ENCODE measurements around the gene PRDM15.

Gene PRDM15

GRCh38 chr21:41913230-41913629 lies 34.1 kb upstream of the PRDM15 start:
- H3K4me3 ChIP-seq (ENCODE audit: control insufficient read depth, low read depth, low read length), result no peak overlapping the region
- DNase-seq (ENCODE audit: low read depth), result no peak
- TF ChIP-seq, protein P1, sequence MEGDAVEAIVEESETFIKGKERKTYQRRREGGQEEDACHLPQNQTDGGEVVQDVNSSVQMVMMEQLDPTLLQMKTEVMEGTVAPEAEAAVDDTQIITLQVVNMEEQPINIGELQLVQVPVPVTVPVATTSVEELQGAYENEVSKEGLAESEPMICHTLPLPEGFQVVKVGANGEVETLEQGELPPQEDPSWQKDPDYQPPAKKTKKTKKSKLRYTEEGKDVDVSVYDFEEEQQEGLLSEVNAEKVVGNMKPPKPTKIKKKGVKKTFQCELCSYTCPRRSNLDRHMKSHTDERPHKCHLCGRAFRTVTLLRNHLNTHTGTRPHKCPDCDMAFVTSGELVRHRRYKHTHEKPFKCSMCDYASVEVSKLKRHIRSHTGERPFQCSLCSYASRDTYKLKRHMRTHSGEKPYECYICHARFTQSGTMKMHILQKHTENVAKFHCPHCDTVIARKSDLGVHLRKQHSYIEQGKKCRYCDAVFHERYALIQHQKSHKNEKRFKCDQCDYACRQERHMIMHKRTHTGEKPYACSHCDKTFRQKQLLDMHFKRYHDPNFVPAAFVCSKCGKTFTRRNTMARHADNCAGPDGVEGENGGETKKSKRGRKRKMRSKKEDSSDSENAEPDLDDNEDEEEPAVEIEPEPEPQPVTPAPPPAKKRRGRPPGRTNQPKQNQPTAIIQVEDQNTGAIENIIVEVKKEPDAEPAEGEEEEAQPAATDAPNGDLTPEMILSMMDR (IDR thresholded peaks at IDR 0.05; ENCODE audit: control insufficient read depth, insufficient read depth, low read depth, low read length, missing control alignments), result no peak

DNA sequence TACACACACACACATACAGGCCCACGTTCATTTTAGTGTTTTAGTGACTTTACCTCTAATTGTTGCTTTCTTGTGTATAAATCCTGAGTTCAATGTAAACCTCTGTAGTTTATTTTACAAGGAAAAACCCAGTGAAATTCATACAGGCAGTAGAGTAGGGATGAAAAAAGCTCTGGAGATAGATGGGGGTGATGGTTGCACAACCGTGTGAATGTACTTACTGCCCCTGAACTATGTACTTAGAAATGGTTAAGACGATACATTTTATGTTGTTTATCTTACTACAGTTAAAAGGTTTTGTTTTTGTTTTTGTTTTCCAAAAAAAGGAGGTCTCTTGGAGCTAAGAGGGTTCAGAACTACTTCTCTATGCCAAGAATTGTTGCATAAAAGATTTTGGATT lies 29.7 kb upstream of the PRDM15 start:
- TF ChIP-seq, protein P1 (IDR thresholded peaks at IDR 0.05; ENCODE audit: control insufficient read depth, insufficient read depth, low read depth, low read length, missing control alignments), result no peak
- no peak overlapping the region for H3K4me3 ChIP-seq (ENCODE audit: control insufficient read depth, low read depth, low read length)
- no peak for DNase-seq (ENCODE audit: low read depth)

DNA sequence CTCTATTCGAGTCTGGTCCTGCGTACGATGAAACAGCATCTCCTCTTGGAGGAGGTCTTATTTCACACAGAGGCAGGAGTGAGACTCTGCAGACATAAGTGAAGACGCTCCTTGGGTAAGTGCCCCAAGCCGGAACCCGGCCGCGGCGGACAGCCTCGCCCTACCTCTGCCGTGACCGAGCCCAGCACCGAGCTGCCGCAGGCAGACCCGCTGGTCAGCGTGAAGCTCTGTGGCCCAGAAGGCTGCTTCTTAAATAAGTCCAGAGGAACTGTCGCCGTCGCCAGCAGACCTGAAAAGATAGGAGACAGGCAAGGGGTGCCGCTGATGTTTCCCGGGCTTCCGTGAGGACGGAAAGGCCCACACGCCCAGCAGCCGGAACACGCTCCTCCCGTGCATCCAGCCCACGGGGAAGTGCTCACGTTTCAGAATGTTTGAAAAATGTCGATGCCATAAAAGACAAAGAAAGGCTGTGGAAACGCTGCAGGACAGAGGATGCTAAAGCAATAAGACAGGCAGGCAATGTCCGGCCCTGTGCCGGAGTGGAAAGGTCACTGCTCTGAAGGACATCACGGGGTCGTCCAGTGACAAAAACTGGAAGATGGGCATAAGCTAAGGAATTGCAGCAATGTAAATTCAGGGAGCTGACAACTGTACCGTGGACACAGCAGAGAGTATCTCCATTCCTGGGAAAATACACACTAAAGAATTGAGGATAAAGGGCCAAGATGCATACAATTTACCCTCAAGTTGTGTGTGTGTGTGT lies 28.5 kb upstream of the PRDM15 start:
- TF ChIP-seq, protein P1 (IDR thresholded peaks at IDR 0.05; ENCODE audit: control insufficient read depth, insufficient read depth, low read depth, low read length, missing control alignments), result no peak
- no peak overlapping the region for H3K4me3 ChIP-seq (ENCODE audit: control insufficient read depth, low read depth, low read length)
- no peak for DNase-seq (ENCODE audit: low read depth)

GRCh38 chr21:41906770-41907169 lies 27.6 kb upstream of the PRDM15 start:
- DNase-seq (ENCODE audit: low read depth), result no peak
- no peak overlapping the region for H3K4me3 ChIP-seq (ENCODE audit: control insufficient read depth, low read depth, low read length)
- TF ChIP-seq, protein P1 (IDR thresholded peaks at IDR 0.05; ENCODE audit: control insufficient read depth, insufficient read depth, low read depth, low read length, missing control alignments), result no peak

DNA sequence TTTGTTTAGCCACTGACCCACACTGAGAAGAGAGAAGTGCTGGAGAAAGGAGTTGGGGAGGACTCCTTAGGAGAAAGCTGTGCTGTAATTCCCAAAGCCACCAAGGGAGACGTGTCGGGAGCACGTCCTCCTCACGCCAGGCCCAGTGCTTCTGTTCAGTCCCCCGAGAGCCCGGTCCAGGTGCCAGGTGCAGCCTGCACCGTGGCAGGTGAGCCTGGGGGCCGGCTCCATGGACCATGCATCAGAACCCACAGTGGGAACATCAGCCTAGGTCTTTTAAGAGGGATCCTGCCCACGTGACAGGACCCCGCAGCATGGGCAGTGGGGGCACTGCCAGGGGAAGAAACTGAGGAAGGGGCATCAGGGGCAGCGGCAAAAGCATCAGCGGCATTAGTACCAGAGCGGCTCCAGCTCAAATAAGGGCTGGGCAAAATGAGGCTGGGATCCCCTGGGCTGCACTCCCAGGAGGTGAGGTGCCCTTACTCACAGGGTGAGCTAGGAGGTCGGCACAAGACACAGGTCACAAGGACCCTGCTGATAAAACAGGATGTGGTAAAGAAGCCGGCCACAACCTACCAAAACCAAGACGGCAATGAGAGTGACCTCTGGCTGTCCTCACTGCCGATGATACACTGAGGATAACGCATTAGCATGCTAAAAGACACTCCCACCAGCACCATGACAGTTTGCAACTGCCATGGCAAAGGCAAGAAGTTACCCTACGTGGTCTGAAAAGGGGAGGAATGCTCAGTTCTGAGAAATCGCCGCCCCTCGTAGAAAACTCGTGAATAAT lies 24.6 kb upstream of the PRDM15 start:
- no peak for DNase-seq (ENCODE audit: low read depth)
- no peak overlapping the region for H3K4me3 ChIP-seq (ENCODE audit: control insufficient read depth, low read depth, low read length)
- TF ChIP-seq, protein P1 (IDR thresholded peaks at IDR 0.05; ENCODE audit: control insufficient read depth, insufficient read depth, low read depth, low read length, missing control alignments), result no peak

- TF ChIP-seq, protein P1 (IDR thresholded peaks at IDR 0.05; ENCODE audit: control insufficient read depth, insufficient read depth, low read depth, low read length, missing control alignments), result no peak
- no peak overlapping the region for H3K4me3 ChIP-seq (ENCODE audit: control insufficient read depth, low read depth, low read length)
- no peak for DNase-seq (ENCODE audit: low read depth)
Observed at GRCh38 chr21:41902946-41903345, 23.8 kb upstream of the PRDM15 start.
